ENCODE results near the gene IL17D.

DNA sequence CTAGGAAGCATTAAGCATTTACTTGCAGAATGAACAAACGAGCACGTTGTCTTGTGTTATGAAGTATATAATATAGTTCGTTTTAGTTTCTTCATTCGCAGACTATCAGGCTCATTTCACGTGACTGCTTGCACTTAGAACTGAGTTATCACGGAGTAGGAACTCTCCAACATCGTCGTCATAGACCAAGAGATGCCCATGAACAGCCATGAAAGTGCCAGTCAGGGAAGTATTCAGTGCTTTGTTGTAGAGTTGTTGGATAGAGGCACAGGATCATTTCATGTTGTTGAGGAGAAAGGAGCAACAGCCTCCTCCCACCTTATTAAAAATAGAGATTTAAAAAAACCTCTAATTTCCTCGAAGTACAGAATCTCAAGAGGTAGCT is 977 bp upstream of the IL17D start:
- no peak for TF ChIP-seq CTCF (IDR thresholded peaks at IDR 0.05; ENCODE audit: low read length)
- no peak for TF ChIP-seq EZH2 (IDR thresholded peaks at IDR 0.05; ENCODE audit: borderline replicate concordance, low read length)
